GM12801 (cell line): ENCODE measurements around the gene KRTAP5-8.

ENCODE experiments used
- TF ChIP-seq, protein P1 (sequence below): IDR thresholded peaks from one replicate; pipeline ENCODE4 v1.5.1; 2011; ENCODE audit warnings: control low read depth; ENCODE audit not compliant: insufficient read length; ENCODE audit errors: extremely low read depth

Gene KRTAP5-8

DNA sequence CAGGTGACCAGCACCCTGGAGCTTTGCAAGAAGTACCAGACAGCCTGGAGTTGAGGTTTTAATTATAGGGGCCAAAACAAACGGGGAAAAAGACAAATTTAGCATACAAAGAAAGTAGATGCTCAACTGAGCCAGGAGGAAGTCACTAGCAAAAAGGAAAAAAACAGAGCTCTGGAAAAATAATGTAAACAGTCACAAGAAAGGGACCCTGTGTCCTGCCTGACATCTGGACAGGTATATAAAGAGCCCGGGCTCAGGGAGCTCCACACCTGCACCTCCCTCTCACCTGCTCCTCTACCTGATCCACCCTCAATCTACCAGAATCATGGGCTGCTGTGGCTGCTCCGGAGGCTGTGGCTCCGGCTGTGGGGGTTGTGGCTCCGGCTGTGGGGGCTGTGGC, 27.4 kb downstream of the KRTAP5-8 start, which contains the start of gene KRTAP5-10:
TSS of gene KRTAP5-10 (plus strand) at position 301 of the 400 bp plus-strand sequence. CDS start at position 326, 25 bp downstream.
- TF ChIP-seq, protein P1, sequence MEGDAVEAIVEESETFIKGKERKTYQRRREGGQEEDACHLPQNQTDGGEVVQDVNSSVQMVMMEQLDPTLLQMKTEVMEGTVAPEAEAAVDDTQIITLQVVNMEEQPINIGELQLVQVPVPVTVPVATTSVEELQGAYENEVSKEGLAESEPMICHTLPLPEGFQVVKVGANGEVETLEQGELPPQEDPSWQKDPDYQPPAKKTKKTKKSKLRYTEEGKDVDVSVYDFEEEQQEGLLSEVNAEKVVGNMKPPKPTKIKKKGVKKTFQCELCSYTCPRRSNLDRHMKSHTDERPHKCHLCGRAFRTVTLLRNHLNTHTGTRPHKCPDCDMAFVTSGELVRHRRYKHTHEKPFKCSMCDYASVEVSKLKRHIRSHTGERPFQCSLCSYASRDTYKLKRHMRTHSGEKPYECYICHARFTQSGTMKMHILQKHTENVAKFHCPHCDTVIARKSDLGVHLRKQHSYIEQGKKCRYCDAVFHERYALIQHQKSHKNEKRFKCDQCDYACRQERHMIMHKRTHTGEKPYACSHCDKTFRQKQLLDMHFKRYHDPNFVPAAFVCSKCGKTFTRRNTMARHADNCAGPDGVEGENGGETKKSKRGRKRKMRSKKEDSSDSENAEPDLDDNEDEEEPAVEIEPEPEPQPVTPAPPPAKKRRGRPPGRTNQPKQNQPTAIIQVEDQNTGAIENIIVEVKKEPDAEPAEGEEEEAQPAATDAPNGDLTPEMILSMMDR = no peak

DNA sequence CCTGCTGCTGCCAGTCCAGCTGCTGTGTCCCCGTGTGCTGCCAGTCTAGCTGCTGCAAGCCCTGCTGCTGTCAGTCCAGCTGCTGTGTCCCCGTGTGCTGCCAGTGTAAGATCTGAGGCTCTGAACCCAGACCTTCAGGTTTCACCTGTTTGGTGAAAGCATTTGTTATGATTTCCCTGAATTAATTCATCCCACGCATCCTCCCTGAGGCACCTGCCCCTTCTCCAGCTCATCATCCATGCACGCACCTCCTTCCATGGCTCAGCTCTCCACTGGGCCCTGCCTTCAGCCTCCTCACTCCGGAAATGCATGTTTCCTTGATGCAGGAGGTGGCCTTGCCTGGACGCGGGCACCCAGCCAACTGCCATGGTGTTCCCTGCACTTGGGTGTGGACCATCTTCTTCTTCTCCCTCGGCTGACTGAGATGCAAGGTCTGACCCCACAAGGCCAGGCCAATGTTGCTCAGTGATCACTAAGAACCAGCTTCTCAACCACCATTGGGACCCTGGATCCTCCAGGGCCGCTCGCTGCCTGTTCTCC, 28.3 kb downstream of the KRTAP5-8 start:
- TF ChIP-seq, protein P1 = no peak

DNA sequence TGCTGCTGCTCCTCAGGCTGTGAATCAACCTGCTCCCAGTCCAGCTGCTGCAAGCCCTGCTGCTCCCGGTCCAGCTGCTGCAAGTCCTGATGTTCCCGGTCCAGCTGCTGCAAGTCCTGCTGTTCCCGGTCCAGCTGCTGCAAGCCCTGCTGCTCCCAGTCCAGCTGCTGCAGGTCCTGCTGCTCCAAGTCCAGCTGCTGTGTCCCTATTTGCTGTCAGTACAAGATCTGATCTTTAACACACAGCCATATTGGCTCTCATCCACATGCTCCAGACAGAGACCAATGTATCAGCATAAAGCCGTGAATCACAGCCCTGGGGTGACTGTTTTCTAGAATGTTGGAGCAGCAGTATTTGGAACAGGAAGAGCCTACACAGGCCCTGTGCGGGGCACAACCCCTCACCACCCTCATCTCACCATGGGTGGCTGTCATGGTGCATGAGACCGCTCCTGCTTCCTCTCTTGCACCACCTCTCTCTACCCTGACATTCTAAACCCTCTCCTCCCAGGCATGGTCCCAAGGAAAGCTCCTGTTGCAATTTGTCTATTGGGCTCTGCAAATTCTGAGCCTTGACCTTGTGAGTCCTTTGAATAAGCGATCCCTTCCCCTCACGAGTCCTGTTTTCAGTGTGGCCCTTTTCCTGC, 31.0 kb downstream of the KRTAP5-8 start:
- TF ChIP-seq, protein P1 = no peak

DNA sequence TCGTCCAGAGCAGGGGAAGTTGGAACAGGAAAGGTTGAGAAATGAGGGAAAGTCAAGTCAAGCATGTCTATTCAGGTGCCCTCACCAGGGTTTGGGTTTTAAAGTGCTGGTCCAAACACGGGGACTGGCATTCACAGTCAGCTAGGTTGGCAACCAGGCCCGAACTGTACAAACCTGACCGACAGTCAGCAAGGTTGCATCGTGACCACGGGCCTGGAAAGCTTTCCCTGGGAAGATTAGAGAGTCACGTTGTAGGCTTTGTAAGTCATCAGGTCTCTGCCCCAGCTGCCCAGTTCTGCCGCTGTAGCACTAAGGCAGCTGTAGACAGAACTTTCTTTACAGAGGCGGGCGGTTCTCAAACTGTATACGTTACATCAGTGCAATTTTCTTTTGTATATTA, 35.0 kb downstream of the KRTAP5-8 start:
- TF ChIP-seq, protein P1 = no peak

DNA sequence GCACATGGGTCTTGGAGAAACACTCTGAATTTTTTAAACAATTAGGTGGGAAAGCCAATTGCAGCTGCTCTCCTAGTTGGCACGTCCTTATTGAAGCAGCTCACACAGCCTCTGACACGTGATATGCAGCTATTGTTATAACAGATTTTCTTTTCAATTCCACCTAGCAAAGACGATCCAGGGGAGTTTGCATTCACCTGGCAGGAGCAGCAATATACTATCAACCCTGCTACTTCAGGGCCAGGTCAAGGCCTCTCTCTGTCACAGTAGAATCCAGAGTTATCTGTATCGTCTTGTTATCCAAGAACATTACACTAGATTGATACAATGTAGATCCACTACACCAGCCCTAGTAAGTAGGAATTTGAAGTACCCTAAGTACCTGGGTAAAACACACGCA, 36.6 kb downstream of the KRTAP5-8 start:
- TF ChIP-seq, protein P1 = no peak

DNA sequence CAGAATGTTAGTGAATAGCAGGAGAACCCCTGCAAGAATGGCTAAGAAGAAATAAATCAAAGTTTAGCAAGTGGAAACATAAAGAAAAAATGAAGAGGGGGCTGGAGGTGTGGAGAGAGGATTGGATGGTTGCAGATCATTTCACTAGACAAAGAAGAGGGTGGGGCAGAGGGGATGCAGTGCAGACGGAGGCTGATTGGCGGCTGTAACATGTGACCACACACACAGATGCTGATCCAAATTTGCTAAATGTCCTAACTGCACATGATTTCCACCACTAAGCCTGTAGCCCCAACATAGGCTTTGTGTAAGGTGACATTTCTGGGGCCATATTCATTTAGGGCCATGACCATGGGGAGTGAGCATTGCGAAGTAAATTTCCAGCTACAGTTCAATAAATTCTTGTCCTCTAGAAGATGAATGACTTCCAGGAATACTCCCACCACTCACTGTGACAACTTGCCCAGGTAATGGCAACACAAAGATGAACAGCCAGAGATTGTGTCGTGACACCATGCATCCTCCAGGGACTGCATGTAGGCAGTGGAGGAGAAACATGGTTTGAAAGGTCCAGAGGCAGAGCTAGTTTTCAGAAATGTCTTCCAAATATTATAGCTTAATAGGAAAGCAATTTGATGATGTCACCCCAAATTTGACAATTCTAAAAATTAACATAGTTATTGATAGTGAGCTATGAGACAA, 38.0 kb downstream of the KRTAP5-8 start:
- TF ChIP-seq, protein P1 = no peak

DNA sequence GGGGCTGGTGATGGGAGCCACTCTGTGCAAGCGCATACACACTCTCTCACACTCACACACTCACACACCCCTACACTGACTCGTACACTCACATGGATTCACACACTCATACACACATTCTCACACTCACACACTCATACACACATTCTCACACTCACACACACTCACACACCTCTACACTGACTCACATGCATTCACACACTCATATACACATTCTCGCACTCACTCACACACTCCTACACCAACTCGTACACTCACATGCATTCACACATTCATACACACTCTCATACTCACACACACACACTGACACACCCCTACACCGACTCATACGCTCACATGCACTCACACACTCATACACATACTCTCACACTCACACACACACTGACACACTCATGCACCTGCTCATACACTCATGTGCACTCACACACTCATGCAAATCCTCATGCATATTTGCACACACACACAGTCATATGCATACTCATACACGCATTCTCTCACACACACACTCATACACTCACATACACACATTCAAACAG, 39.7 kb downstream of the KRTAP5-8 start:
- TF ChIP-seq, protein P1 = no peak
